CD14-positive monocyte (primary cell): Measurements from ENCODE around the gene NMNAT3. TPM values are rescaled to one million over a fixed set of nuclear protein-coding genes. Genes with fewer than 3 reads are reported as not detected.

ENCODE experiments used
- DNase-seq, 3 donors: peaks; one replicate each; pipeline ENCODE4 v3.0.0-alpha.2; 2011 to 2022
- H2AFZ ChIP-seq: 2 replicates; pipeline ENCODE4 v1.6.0; 2012; ENCODE audit warnings: mild to moderate bottlenecking, low read depth, low read length, inconsistent platforms; ENCODE audit not compliant: insufficient read depth, poor library complexity, severe bottlenecking
- H3K27ac ChIP-seq, 2 donors: 1 replicate in 1 of 2; 2 replicates in 1 of 2; pipeline ENCODE4 v1.5.1; 2012 to 2013; ENCODE audit warnings: low read length in 2 of 2, control low read depth in 1 of 2, inconsistent platforms in 1 of 2, low read depth in 1 of 2, mild to moderate bottlenecking in 1 of 2
- H3K27me3 ChIP-seq, 2 donors: one replicate each; pipeline versions ENCODE4 v1.6.0 to v1.6.1; 2011 to 2013; ENCODE audit warnings: low read length in 2 of 2; ENCODE audit not compliant: control insufficient read depth in 2 of 2, insufficient read depth in 2 of 2
- H3K36me3 ChIP-seq, 2 donors: replicated peaks in 1 of 2; 1 replicate in 1 of 2; 2 replicates in 1 of 2; pipeline versions ENCODE4 v1.5.1 to v1.6.1; 2012 to 2013; ENCODE audit warnings: low read length in 2 of 2, control low read depth in 1 of 2, inconsistent platforms in 1 of 2, mild to moderate bottlenecking in 1 of 2; ENCODE audit not compliant: insufficient read depth in 2 of 2, control insufficient read depth in 1 of 2
- H3K4me1 ChIP-seq, 2 donors: 1 replicate in 1 of 2; 2 replicates in 1 of 2; pipeline versions ENCODE4 v1.5.1 to v1.6.1; 2012 to 2013; ENCODE audit warnings: low read length in 2 of 2, control low read depth in 1 of 2, inconsistent platforms in 1 of 2, mild to moderate bottlenecking in 1 of 2, moderate library complexity in 1 of 2; ENCODE audit not compliant: insufficient read depth in 2 of 2, control insufficient read depth in 1 of 2
- H3K4me2 ChIP-seq: replicated peaks from 2 replicates; pipeline ENCODE3; 2012; ENCODE audit warnings: low read length, moderate library complexity, mild to moderate bottlenecking; ENCODE audit not compliant: poor library complexity, severe bottlenecking; ENCODE audit errors: extremely low read depth
- H3K4me3 ChIP-seq, 3 experiments: fragments of 200-600 bp in 1 of 3; sonication (generic) in 1 of 3; replicated peaks in 1 of 3; 1 replicate in 2 of 3; 2 replicates in 1 of 3; pipeline ENCODE4 v1.5.1; 2011 to 2013; ENCODE audit warnings: low read length in 3 of 3, mild to moderate bottlenecking in 3 of 3, control low read depth in 2 of 3, low read depth in 2 of 3, inconsistent platforms in 1 of 3, moderate library complexity in 1 of 3
- H3K79me2 ChIP-seq: 2 replicates; pipeline ENCODE4 v1.6.0; 2012; ENCODE audit warnings: mild to moderate bottlenecking, control low read depth, inconsistent platforms, low read length, moderate library complexity; ENCODE audit not compliant: insufficient read depth
- H3K9ac ChIP-seq: 2 replicates; pipeline ENCODE4 v1.6.0; 2017; ENCODE audit warnings: low read length, mild to moderate bottlenecking; ENCODE audit not compliant: insufficient read depth, poor library complexity, severe bottlenecking
- H3K9me3 ChIP-seq, 2 donors: replicated peaks in 1 of 2; 1 replicate in 1 of 2; 2 replicates in 1 of 2; pipeline versions ENCODE4 v1.5.1 to v1.6.1; 2012 to 2013; ENCODE audit warnings: low read length in 2 of 2, control low read depth in 1 of 2; ENCODE audit not compliant: control insufficient read depth in 1 of 2, insufficient read depth in 1 of 2
- H4K20me1 ChIP-seq: 2 replicates; pipeline ENCODE4 v1.6.0; 2012; ENCODE audit warnings: mild to moderate bottlenecking, low read length, control low read depth, moderate library complexity; ENCODE audit not compliant: insufficient read depth
- H3K27ac Mint-ChIP-seq, 7 donors: one replicate each; pipeline ENCODE4 v1.8.0; 2020; ENCODE audit warnings: mild to moderate bottlenecking in 7 of 7, mixed read lengths in 7 of 7, moderate library complexity in 6 of 7, inconsistent platforms in 2 of 7
- H3K27me3 Mint-ChIP-seq, 3 donors: one replicate each; pipeline ENCODE4 v1.8.0; 2021 to 2022; ENCODE audit warnings: low read depth in 3 of 3, mild to moderate bottlenecking in 3 of 3, mixed read lengths in 3 of 3, moderate library complexity in 3 of 3, inconsistent platforms in 1 of 3
- H3K36me3 Mint-ChIP-seq, 2 donors: one replicate each; pipeline ENCODE4 v1.8.0; 2020; ENCODE audit warnings: mixed read lengths in 2 of 2, inconsistent platforms in 1 of 2, mild to moderate bottlenecking in 1 of 2
- H3K4me1 Mint-ChIP-seq: one replicate; pipeline ENCODE4 v1.8.0; 2020; ENCODE audit warnings: mild to moderate bottlenecking, mixed read lengths
- H3K4me3 Mint-ChIP-seq, 2 donors: one replicate each; pipeline ENCODE4 v1.8.0; 2020; ENCODE audit warnings: mild to moderate bottlenecking in 2 of 2, mixed read lengths in 2 of 2, moderate library complexity in 1 of 2
- H3K9me3 Mint-ChIP-seq, 7 donors: one replicate each; pipeline ENCODE4 v1.8.0; 2020 to 2022; ENCODE audit warnings: mixed read lengths in 7 of 7, mild to moderate bottlenecking in 6 of 7, moderate library complexity in 6 of 7, inconsistent platforms in 2 of 7
- CTCF ChIP-seq: fragments of 200-600 bp; IDR thresholded peaks from one replicate; pipeline ENCODE4 v1.8.0; 2022; ENCODE audit warnings: antibody characterized with exemption, mild to moderate bottlenecking
- WGBS: methylation state at CpG from one replicate; pipeline ENCODE4 v1.1.5; 2013; ENCODE audit warnings: missing lambda C conversion rate; ENCODE audit not compliant: insufficient coverage; 5-methylcytosine and 5-hydroxymethylcytosine counted together
- intact Hi-C, 2 donors: fragments of 100-400 bp; cut with micrococcal nuclease; formaldehyde crosslinking; loops; one replicate each; pipeline versions ENCODE4 v1.15.0 to v1.15.1; 2023
- polyA plus RNA-seq, 3 donors: library from polyadenylated mRNA; depleted of rRNA in 1 of 3; unstranded in 2 of 3; stranded (reverse) in 1 of 3; fragments of 300-500 nt in 2 of 3; fragments of >200 nt in 1 of 3; fragmentation: Illumina TruSeq in 2 of 3; gene quantifications; 1 replicate in 2 of 3; 2 replicates in 1 of 3; pipeline ENCODE4 v1.2.3, GENCODE V29; 2012 to 2021

Gene NMNAT3
- polyA plus RNA-seq, 3 donors, result 1.4 to 5.7 (median 2.9) TPM

- no peaks in the 10 kb centered on the region for H3K9me3 ChIP-seq
- H3K27ac ChIP-seq, result no peak overlapping the region
- 57% methylated on average over 1 of the region's 2 CpGs for whole genome bisulfite sequencing
- no peak for TF ChIP-seq CTCF
- no peak overlapping the region for H2AFZ ChIP-seq
- intact Hi-C loops, result no loop called here
- Mint-ChIP-seq H3K4me3 (no peak overlapping the region), H3K27ac (peak overlapping the region in 1 of 7 donors; percentile 12), H3K27me3 (peaks cover 0 to 1% (median 1%) of the 10 kb centered on the region in 3 donors), H3K4me1 (peaks cover 9% of the 10 kb centered on the region), H3K36me3 (peaks cover 0 to 17% of the 10 kb centered on the region in 2 donors), H3K9me3 (peaks cover 0 to 2% (median 0%) of the 10 kb centered on the region in 7 donors)
- H3K4me1 ChIP-seq, result no peaks in the 10 kb centered on the region
- no peaks in the 10 kb centered on the region for H3K27me3 ChIP-seq
- no peak for DNase-seq
- no peaks in the 10 kb centered on the region for H3K79me2 ChIP-seq
- H4K20me1 ChIP-seq, result no peaks in the 10 kb centered on the region
- H3K4me2 ChIP-seq, result no peak overlapping the region
- no peak overlapping the region for H3K4me3 ChIP-seq
- H3K36me3 ChIP-seq, result no peaks in the 10 kb centered on the region
- H3K9ac ChIP-seq, result no peak overlapping the region
These were observed 12.8 kb downstream of the NMNAT3 start for GRCh38 chr3:139664958-139665357.

GRCh38 chr3:139660269-139660668, 17.5 kb downstream of the NMNAT3 start:
- intact Hi-C loops, result no loop called here
- H3K4me1 Mint-ChIP-seq, result peaks cover 5% of the 10 kb centered on the region
- no peak for DNase-seq
- no peak for TF ChIP-seq CTCF
- Histone ChIP-seq H3K4me3 (no peak overlapping the region), H3K4me1 (no peaks in the 10 kb centered on the region), H3K4me2 (no peak overlapping the region), H3K79me2 (no peaks in the 10 kb centered on the region), H3K9ac (no peak overlapping the region), H3K9me3 (no peaks in the 10 kb centered on the region), H3K27ac (no peak overlapping the region), H3K36me3 (no peaks in the 10 kb centered on the region), H3K27me3 (no peaks in the 10 kb centered on the region), H4K20me1 (no peaks in the 10 kb centered on the region), H2AFZ (no peak overlapping the region)
- no CpG with 5 or more reads among the region's 1 CpG for WGBS
- peaks cover 0 to 1% (median 1%) of the 10 kb centered on the region in 3 donors for H3K27me3 Mint-ChIP-seq
- no peaks in the 10 kb centered on the region for H3K9me3 Mint-ChIP-seq
- no peak overlapping the region for H3K4me3 Mint-ChIP-seq
- H3K36me3 Mint-ChIP-seq, result peaks cover 2 to 13% of the 10 kb centered on the region in 2 donors
- H3K27ac Mint-ChIP-seq, result no peak overlapping the region
